PC-3 (cell line): ENCODE data around the gene SLC25A39.

Experiments used
- EZH2 ChIP-seq: fragments of 300-600 bp; sonication (generic); IDR thresholded peaks from one replicate; pipeline ENCODE4 v1.6.1; 2017; ENCODE audit warnings: antibody characterized with exemption, mild to moderate bottlenecking, low read length; ENCODE audit not compliant: unreplicated experiment
- TF ChIP-seq, protein P1 (sequence below): fragments of 300-600 bp; sonication (generic); conservative IDR thresholded peaks from 2 replicates; pipeline ENCODE4 v1.5.1; 2017; ENCODE audit warnings: antibody characterized with exemption, low read depth, mild to moderate bottlenecking, low read length

DNA sequence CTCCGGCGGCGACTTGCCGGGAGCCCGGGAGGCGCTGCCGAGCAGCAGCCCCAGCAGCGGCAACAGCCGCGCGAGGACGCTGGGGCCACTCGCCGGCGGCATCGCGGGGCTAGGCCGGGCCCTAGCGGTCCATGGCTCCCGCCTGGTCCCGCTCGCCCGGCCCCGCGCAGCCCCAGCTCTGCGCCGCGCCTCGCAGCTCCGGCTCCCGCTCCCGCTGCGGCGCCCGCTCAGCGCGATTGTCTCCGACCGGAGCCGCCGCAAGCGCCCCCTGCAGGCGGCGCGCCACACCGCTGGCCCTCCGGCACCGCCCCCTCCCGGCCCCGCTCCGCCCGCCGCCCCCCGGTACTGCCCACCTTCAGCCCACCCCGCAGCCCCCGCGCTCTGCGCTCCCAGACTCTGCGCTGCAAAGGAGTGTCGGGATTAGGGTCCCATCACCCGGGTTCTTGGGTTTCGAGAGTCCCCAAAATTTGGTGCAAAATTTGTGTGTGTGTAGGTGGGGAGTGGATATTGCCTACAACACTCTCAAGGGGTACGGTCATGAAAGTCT is 39.1 kb upstream of the SLC25A39 start, which contains the start of gene FAM171A2:
- TF ChIP-seq, protein P1, sequence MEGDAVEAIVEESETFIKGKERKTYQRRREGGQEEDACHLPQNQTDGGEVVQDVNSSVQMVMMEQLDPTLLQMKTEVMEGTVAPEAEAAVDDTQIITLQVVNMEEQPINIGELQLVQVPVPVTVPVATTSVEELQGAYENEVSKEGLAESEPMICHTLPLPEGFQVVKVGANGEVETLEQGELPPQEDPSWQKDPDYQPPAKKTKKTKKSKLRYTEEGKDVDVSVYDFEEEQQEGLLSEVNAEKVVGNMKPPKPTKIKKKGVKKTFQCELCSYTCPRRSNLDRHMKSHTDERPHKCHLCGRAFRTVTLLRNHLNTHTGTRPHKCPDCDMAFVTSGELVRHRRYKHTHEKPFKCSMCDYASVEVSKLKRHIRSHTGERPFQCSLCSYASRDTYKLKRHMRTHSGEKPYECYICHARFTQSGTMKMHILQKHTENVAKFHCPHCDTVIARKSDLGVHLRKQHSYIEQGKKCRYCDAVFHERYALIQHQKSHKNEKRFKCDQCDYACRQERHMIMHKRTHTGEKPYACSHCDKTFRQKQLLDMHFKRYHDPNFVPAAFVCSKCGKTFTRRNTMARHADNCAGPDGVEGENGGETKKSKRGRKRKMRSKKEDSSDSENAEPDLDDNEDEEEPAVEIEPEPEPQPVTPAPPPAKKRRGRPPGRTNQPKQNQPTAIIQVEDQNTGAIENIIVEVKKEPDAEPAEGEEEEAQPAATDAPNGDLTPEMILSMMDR = peak; percentile 62
- no peak for TF ChIP-seq EZH2
